Endodermal cell (in vitro differentiated cells): ENCODE data around the gene LYRM4. TPM values are rescaled to one million over a fixed set of nuclear protein-coding genes. Genes with fewer than 3 reads are reported as not detected.

ENCODE experiments used
- DNase-seq: peaks from one replicate; pipeline ENCODE4 v3.0.0-alpha.2; 2017
- H3K27ac ChIP-seq: 2 replicates; pipeline ENCODE4 v1.5.1; 2013; ENCODE audit warnings: mild to moderate bottlenecking, low read depth, low read length, moderate library complexity
- H3K27me3 ChIP-seq: 2 replicates; pipeline ENCODE4 v1.6.1; 2013; ENCODE audit warnings: mild to moderate bottlenecking, low read length, moderate library complexity; ENCODE audit not compliant: insufficient read depth, control insufficient read depth, poor library complexity, severe bottlenecking
- H3K36me3 ChIP-seq: 2 replicates; pipeline ENCODE4 v1.7.0; 2013; ENCODE audit warnings: mild to moderate bottlenecking, low read length, moderate library complexity; ENCODE audit not compliant: control insufficient read depth, insufficient read depth
- H3K4me1 ChIP-seq: one replicate; pipeline ENCODE4 v1.7.0; 2013; ENCODE audit warnings: low read length; ENCODE audit not compliant: control insufficient read depth, insufficient read depth
- H3K4me3 ChIP-seq: 2 replicates; pipeline ENCODE4 v1.5.1; 2013; ENCODE audit warnings: mild to moderate bottlenecking, low read length, moderate library complexity
- H3K9ac ChIP-seq: 2 replicates; pipeline ENCODE4 v1.6.1; 2013; ENCODE audit warnings: mild to moderate bottlenecking, low read length, moderate library complexity; ENCODE audit not compliant: poor library complexity, severe bottlenecking; ENCODE audit errors: extremely low read depth
- H3K9me3 ChIP-seq: 2 replicates; pipeline ENCODE4 v1.6.1; 2013; ENCODE audit warnings: mild to moderate bottlenecking, low read length, moderate library complexity; ENCODE audit not compliant: control insufficient read depth
- H3K27ac Mint-ChIP-seq: 2 replicates; pipeline ENCODE4 v1.8.0; 2020; ENCODE audit warnings: mixed read lengths
- H3K27me3 Mint-ChIP-seq: 2 replicates; pipeline ENCODE4 v1.8.0; 2021; ENCODE audit warnings: mild to moderate bottlenecking, mixed read lengths; ENCODE audit not compliant: insufficient read depth
- H3K36me3 Mint-ChIP-seq: 2 replicates; pipeline ENCODE4 v1.8.0; 2020; ENCODE audit warnings: low read depth, mixed read lengths
- H3K4me1 Mint-ChIP-seq: 2 replicates; pipeline ENCODE4 v1.8.0; 2020; ENCODE audit warnings: mixed read lengths
- H3K4me3 Mint-ChIP-seq: 2 replicates; pipeline ENCODE4 v1.8.0; 2020; ENCODE audit warnings: mild to moderate bottlenecking, moderate library complexity, mixed read lengths
- H3K9me3 Mint-ChIP-seq: 2 replicates; pipeline ENCODE4 v1.8.0; 2020; ENCODE audit warnings: mild to moderate bottlenecking, mixed read lengths
- CTCF ChIP-seq: fragments of 200-600 bp; sonication (generic); conservative IDR thresholded peaks from 2 replicates; pipeline ENCODE4 v1.5.0; 2021; ENCODE audit warnings: antibody characterized with exemption, mild to moderate bottlenecking
- WGBS, 2 experiments: methylation state at CpG; one replicate each; pipeline versions ENCODE4 v1.1.5 to v1.1.7; 2013; ENCODE audit warnings: missing lambda C conversion rate in 2 of 2, mixed read lengths in 1 of 2; ENCODE audit not compliant: insufficient coverage in 1 of 2, insufficient read length in 1 of 2; 5-methylcytosine and 5-hydroxymethylcytosine counted together
- total RNA-seq, 2 donors: library from RNA; stranded (reverse); fragmentation: NEBNext Ultra II Directional in 1 of 2; extraction: Animal tissue kit (Norgen Biotek cat#: 25700) in 1 of 2; gene quantifications; 2 replicates in 1 of 2; 3 replicates in 1 of 2; pipeline ENCODE4 v1.2.1, GENCODE V29; 2021

LYRM4 gene
- total RNA-seq, 2 donors from 2014 or later, result 32.1 to 44.3 TPM

- whole genome bisulfite sequencing, 2 experiments, result 75 to 80% methylated on average over 9 to 10 of the region's 10 CpGs
- Mint-ChIP-seq H3K36me3 (no peaks in the 10 kb centered on the region), H3K4me1 (peaks cover 19% of the 10 kb centered on the region), H3K27me3 (no peaks in the 10 kb centered on the region), H3K27ac (no peak overlapping the region), H3K4me3 (no peak overlapping the region), H3K9me3 (no peaks in the 10 kb centered on the region)
- Histone ChIP-seq H3K27ac (no peak overlapping the region), H3K9me3 (no peaks in the 10 kb centered on the region), H3K4me1 (peaks cover 6% of the 10 kb centered on the region), H3K9ac (no peak overlapping the region), H3K27me3 (no peaks in the 10 kb centered on the region), H3K36me3 (no peaks in the 10 kb centered on the region), H3K4me3 (no peak overlapping the region)
- TF ChIP-seq CTCF, result no peak
- no peak for DNase-seq
Measured at GRCh38 chr6:5203546-5203945, 57.2 kb downstream of the LYRM4 start.

- Mint-ChIP-seq H3K9me3 (no peaks in the 10 kb centered on the region), H3K4me3 (no peak overlapping the region), H3K36me3 (no peaks in the 10 kb centered on the region), H3K4me1 (peaks cover 19% of the 10 kb centered on the region), H3K27me3 (no peaks in the 10 kb centered on the region), H3K27ac (no peak overlapping the region)
- Histone ChIP-seq H3K36me3 (no peaks in the 10 kb centered on the region), H3K4me1 (peaks cover 6% of the 10 kb centered on the region), H3K9me3 (no peaks in the 10 kb centered on the region), H3K27me3 (no peaks in the 10 kb centered on the region), H3K4me3 (no peak overlapping the region), H3K27ac (no peak overlapping the region), H3K9ac (no peak overlapping the region)
- 93 to 98% methylated on average over 7 of the region's 7 CpGs for WGBS, 2 experiments
- no peak for DNase-seq
- no peak for TF ChIP-seq CTCF
Measured at GRCh38 chr6:5202941-5203340, 57.8 kb downstream of the LYRM4 start.

GRCh38 chr6:5202206-5202605 lies 58.5 kb downstream of the LYRM4 start:
- Mint-ChIP-seq H3K4me1 (peaks cover 15% of the 10 kb centered on the region), H3K27ac (no peak overlapping the region), H3K36me3 (no peaks in the 10 kb centered on the region), H3K4me3 (no peak overlapping the region), H3K27me3 (no peaks in the 10 kb centered on the region), H3K9me3 (no peaks in the 10 kb centered on the region)
- H3K27ac ChIP-seq, result no peak overlapping the region
- H3K36me3 ChIP-seq, result no peaks in the 10 kb centered on the region
- no peak for TF ChIP-seq CTCF
- DNase-seq, result no peak
- H3K9ac ChIP-seq, result no peak overlapping the region
- H3K27me3 ChIP-seq, result no peaks in the 10 kb centered on the region
- no peaks in the 10 kb centered on the region for H3K9me3 ChIP-seq
- no peak overlapping the region for H3K4me3 ChIP-seq
- H3K4me1 ChIP-seq, result peaks cover 4% of the 10 kb centered on the region
